ENCODE measurements around the gene QSOX2.

Gene QSOX2

GRCh38 chr9:136218673-136219072, 26.9 kb downstream of the QSOX2 start:
- no peak for DNase-seq

GRCh38 chr9:136218271-136218670, 27.3 kb downstream of the QSOX2 start:
- DNase-seq: no peak

DNA sequence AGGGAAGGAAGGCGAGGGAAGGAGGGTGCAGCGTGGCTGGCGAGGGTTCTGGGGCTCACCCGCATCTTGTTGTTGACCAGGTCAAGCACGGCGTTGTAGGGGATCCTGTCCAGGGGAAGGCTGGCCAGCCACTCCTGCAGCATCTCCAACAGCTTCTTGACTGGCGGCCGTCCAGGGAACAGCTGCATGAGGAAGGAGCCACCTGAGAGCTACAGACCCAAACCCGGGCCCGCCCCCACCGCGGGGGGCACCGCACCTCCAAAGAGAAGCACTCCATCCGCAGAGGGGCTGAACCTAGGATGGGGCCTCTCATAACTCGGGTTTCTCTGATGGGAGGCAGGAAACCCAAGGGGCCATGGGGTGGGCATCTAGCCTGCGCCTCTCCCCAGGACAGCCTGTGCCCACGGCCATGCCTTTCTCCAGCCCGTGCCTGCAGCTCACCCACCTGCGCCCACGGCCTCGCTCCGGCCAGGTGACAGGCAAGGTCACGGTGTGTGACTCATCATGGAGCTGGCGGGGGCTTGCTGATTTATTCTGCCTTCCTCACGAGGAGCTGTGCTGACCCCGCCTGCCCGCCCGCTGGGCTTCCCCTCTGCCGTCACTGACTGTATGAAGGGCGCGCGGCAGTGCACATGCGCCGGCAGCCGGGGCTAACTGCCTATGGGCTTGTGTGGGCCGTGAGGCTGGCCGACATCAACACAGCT, 28.9 kb downstream of the QSOX2 start:
- no peak for DNase-seq

- no peak for DNase-seq
These were observed 31.9 kb downstream of the QSOX2 start for GRCh38 chr9:136213733-136214132.

DNA sequence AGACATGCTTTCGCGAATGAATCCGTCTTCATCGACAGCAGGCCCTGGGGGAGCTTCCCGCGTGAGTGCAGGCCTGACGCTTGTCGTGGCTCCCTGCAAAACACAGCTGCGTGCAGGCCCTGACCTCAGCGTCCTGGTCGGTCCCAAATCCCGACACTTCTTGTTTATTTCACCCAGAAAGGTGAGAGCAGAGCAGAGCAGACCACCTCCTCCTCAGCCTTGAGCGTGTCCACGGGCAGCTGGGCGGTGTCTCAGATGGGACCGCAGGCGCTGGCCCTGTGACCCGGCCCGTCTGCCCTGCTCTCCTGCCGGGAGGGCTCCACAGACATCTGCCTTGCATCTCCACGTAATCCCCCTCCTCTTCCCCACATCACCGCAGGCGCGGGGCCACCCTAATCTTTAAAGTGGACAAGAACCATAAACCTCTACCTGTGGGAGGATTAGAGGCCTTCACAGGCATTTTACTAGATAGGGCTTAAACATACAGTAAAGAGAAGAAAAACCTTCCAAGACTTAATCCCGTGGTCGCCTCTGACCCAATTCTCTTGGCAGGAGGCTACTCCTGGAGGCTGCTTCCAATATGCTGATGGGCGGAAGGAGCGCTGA, 33.2 kb downstream of the QSOX2 start:
- no peak for DNase-seq

DNA sequence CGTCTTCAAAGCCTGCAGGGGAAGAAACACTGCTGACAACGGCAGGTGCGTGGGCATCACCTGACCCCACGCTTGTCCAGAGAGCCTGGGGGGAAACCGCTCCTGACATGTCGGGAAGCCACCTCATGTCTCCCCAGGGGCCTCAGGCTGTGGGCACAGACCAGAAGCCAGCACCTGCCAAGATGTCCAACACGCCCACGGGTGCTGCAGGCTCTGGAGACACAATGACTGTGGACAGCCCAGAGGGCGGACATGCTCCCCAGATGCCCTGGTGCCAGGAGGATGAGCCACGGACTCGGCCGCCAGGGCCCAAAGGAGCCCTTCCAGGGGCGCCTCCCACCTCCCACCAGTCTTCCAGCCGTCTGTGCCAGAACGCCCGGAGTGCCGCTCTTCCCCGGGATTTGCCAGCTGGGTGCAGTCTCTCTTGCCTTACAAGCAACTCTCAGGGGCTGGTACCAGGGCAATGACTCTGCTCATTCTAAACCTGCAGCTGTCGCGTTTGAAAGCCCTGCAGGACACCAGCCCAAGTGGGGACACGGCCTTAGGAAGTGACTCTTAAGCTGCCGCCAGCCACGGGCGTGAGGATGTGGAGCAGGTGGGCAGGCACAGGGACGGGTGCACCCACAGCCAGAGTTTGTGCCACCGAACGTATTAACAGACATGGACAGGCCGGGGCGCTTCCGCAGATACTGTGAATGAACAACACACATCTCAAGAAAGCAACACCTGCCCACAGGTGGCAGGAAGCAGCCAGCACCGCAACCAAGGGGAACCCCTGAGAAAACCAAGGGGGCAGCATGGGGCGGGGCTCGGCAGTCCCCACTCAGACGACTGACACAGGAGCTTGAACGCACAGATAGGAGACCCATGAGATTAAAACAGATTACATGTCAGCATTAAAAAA, 33.9 kb downstream of the QSOX2 start:
- no peak for DNase-seq

DNA sequence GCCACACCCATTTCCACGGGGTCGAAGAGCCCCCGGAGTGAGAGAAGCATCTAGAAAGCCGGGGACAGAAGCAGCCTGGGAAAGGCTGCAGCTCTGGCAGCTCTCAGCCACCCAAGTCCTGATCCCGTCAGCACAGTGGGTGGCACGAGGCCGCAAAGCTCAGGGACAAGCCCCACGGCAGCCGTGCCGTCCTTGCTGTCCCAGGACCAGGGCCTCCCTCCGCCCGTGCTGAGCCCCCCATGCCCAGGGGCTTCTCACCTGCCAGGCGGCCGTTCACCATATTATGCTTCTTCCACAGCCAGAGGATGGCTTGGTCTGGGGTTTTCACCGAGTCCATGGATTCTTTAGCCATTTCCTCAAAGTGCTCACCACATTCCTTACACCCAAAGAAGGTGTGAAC, 34.6 kb downstream of the QSOX2 start:
- DNase-seq: no peak

DNA sequence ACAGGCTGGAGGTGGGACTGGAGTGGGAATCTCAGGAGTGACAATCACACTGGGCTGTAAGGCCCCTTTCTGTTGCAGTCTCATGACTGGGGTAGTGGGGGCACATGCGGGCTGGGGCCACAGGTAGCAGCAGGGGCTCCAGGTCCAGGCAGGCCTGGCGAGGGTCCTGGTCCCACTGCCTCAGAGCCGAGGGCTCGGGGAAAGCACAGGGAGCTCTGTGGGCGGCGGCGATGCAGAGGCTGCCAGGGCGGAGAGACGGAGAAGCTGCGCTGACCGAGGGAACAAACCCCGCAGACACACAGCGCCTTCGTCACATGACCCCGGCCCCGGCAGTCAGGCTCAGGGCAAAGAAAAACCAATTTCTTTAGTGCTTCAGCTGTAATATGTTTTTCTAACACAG, 35.3 kb downstream of the QSOX2 start:
- no peak for DNase-seq

- no peak for DNase-seq
These were observed 35.8 kb downstream of the QSOX2 start for GRCh38 chr9:136209786-136210185.

GRCh38 chr9:136209232-136209631, 36.4 kb downstream of the QSOX2 start:
- DNase-seq: no peak

GRCh38 chr9:136208675-136209074, 36.9 kb downstream of the QSOX2 start:
- DNase-seq: no peak

- no peak for DNase-seq
These were observed 38.0 kb downstream of the QSOX2 start for GRCh38 chr9:136207616-136208015.

DNA sequence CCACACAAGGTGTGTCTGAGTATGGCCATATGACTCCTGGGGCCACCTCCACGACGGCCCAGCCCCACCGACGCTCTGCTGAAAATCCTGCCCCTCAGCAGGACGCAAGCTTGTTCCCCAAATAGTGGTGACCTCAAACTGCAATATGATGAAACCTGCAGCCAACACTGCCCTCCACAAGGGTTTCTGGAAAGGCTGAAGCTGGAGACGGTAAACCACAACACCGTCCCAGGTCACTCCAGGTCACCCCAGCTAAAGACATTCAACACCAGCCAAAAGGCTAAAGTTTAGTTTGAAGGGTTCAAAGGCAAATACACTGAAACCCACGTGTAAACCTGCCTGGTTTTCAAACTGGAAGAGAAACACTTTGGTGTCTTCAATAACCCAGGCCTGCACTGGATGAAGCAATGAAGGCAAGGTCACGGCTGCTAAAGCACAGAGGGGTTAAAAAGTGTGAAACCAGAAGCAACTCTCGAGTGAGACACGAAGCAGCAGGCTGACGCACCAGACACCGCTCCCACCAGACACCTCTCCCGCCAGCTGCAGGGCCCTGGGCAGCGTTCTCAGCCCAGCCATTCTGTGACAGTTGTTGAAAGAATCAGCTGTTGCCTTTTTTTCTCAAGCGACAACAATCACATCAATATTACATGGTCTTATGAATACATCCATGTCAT, 38.9 kb downstream of the QSOX2 start:
- DNase-seq: no peak

DNA sequence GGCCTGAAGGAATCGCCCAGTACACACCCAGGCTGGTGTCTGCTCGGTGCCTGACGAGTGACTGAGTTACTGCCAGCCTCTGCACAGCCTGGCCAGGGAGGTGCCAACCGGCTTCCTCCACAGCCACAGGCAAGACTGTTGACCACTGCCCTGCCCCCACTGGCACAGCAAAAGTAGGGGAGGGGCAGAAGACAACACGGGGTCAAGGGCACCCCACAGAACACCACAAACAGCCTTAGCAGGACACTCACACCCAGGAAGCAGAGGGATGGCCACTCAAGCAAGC, 40.0 kb downstream of the QSOX2 start:
- no peak for DNase-seq

- DNase-seq: no peak
These were observed 40.5 kb downstream of the QSOX2 start, which contains the start of gene LHX3 for GRCh38 chr9:136204838-136205706. Gene LHX3 (minus strand): TSS chr9:136205128. CDS start chr9:136205012, 116 bp downstream.

GRCh38 chr9:136204145-136204805, 41.3 kb downstream of the QSOX2 start:
- DNase-seq: no peak

GRCh38 chr9:136203408-136204144, 42.0 kb downstream of the QSOX2 start:
- DNase-seq: no peak

GRCh38 chr9:136202454-136203407, 42.9 kb downstream of the QSOX2 start:
- DNase-seq: no peak

DNA sequence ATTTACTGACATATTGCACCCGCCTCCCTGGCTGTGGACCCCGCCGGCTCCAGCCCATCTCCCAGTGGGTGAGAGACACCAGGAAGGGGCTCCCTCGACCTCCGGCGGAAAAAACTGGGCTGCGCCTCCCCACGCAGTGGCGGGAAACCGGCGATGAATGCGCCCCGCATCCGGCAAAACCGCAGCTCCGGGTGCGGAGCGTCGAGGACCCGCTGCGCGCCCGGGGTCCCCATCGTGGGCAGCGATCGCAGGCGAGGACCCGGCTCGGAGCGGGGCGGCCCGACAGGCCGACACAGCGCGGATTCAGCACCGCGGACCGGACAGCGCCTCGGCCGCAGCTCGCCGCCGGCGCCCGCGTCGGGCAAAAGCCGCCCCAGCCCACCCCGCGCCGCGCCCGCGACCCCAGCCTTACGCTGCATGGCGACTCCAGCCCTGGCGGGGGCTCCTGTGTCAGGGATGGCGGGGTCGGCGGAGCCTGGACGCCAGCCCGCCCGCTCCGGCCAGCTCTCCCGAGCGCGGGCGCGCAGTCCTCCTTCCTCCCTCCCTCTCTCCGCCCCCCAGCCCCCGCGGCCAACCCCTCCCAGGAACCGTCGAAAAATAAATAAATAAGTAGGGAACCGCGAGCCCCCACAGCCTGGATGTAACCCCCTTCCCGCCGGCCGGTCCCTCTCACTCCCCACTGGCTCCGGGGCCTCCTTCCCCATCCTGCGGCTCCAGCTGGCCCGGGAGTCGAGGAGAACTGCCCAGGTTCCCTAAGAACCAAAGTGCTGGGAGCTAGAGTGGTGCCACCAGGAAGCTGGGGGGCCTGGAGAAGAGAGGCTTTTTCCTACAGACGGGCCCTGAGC, 43.8 kb downstream of the QSOX2 start:
- no peak for DNase-seq
